ENCODE measurements around the gene WWOX. TPM values are rescaled to one million over a fixed set of nuclear protein-coding genes. Genes with fewer than 3 reads are reported as not detected.

The WWOX gene
- total RNA-seq, 2 donors from 2014 or later = 30.0 to 35.4 TPM

GRCh38 chr16:78461087-78461486 is 361.6 kb downstream of the WWOX start:
- 97% methylated on average over 2 of the region's 4 CpGs; no CpG with 5 or more reads in 1 of the 2 experiments for WGBS, 2 experiments (ENCODE audit: insufficient coverage in 1 of 2, insufficient read length in 1 of 2)
- peaks cover 7% of the 10 kb centered on the region for H3K4me1 Mint-ChIP-seq
- no peak for DNase-seq

GRCh38 chr16:78461496-78462287 is 362.2 kb downstream of the WWOX start:
- H3K4me3 Mint-ChIP-seq = no peak overlapping the region
- WGBS, 2 experiments (ENCODE audit: insufficient coverage in 1 of 2, insufficient read length in 1 of 2) = 90 to 93% methylated on average over 3 to 9 of the region's 9 CpGs
- DNase-seq = no peak
- H3K27me3 Mint-ChIP-seq (ENCODE audit: insufficient read depth) = peaks cover 6% of the 10 kb centered on the region
- Histone ChIP-seq H3K9ac (ENCODE audit: extremely low read depth, low read length, poor library complexity, severe bottlenecking) (no peak overlapping the region), H3K27me3 (ENCODE audit: control insufficient read depth, insufficient read depth, low read length, poor library complexity, severe bottlenecking) (no peaks in the 10 kb centered on the region), H3K9me3 (ENCODE audit: control insufficient read depth, low read length) (peaks cover 19% of the 10 kb centered on the region), H3K36me3 (ENCODE audit: control insufficient read depth, insufficient read depth, low read length) (peaks cover 7% of the 10 kb centered on the region), H3K4me3 (ENCODE audit: low read length) (no peak overlapping the region), H3K27ac (ENCODE audit: low read depth, low read length) (no peak overlapping the region), H3K4me1 (ENCODE audit: control insufficient read depth, insufficient read depth, low read length) (peaks cover 2% of the 10 kb centered on the region)
- TF ChIP-seq CTCF (conservative IDR thresholded peaks at IDR 0.05) = no peak
- H3K36me3 Mint-ChIP-seq (ENCODE audit: low read depth) = no peaks in the 10 kb centered on the region
- H3K9me3 Mint-ChIP-seq = peaks cover 17% of the 10 kb centered on the region
- H3K4me1 Mint-ChIP-seq = peaks cover 5% of the 10 kb centered on the region
- H3K27ac Mint-ChIP-seq = no peak overlapping the region

More at GRCh38 chr16:78461087-78461486, 361.6 kb downstream of the WWOX start:
- peaks cover 6% of the 10 kb centered on the region for H3K27me3 Mint-ChIP-seq (ENCODE audit: insufficient read depth)
- no peak overlapping the region for H3K27ac Mint-ChIP-seq
- H3K4me1 ChIP-seq (ENCODE audit: control insufficient read depth, insufficient read depth, low read length) = peaks cover 5% of the 10 kb centered on the region
- no peak for TF ChIP-seq CTCF (conservative IDR thresholded peaks at IDR 0.05)
- H3K9me3 ChIP-seq (ENCODE audit: control insufficient read depth, low read length) = peaks cover 19% of the 10 kb centered on the region
- H3K9ac ChIP-seq (ENCODE audit: extremely low read depth, low read length, poor library complexity, severe bottlenecking) = no peak overlapping the region
- H3K36me3 ChIP-seq (ENCODE audit: control insufficient read depth, insufficient read depth, low read length) = peaks cover 7% of the 10 kb centered on the region
- no peak overlapping the region for H3K4me3 Mint-ChIP-seq
- no peak overlapping the region for H3K27ac ChIP-seq (ENCODE audit: low read depth, low read length)
- no peaks in the 10 kb centered on the region for H3K27me3 ChIP-seq (ENCODE audit: control insufficient read depth, insufficient read depth, low read length, poor library complexity, severe bottlenecking)
- peaks cover 17% of the 10 kb centered on the region for H3K9me3 Mint-ChIP-seq
- no peak overlapping the region for H3K4me3 ChIP-seq (ENCODE audit: low read length)
- no peaks in the 10 kb centered on the region for H3K36me3 Mint-ChIP-seq (ENCODE audit: low read depth)

- no peak for DNase-seq
- Histone ChIP-seq H3K36me3 (ENCODE audit: control insufficient read depth, insufficient read depth, low read length) (peaks cover 7% of the 10 kb centered on the region), H3K4me1 (ENCODE audit: control insufficient read depth, insufficient read depth, low read length) (peaks cover 8% of the 10 kb centered on the region), H3K9me3 (ENCODE audit: control insufficient read depth, low read length) (peaks cover 19% of the 10 kb centered on the region), H3K27ac (ENCODE audit: low read depth, low read length) (no peak overlapping the region), H3K27me3 (ENCODE audit: control insufficient read depth, insufficient read depth, low read length, poor library complexity, severe bottlenecking) (no peaks in the 10 kb centered on the region), H3K4me3 (ENCODE audit: low read length) (no peak overlapping the region), H3K9ac (ENCODE audit: extremely low read depth, low read length, poor library complexity, severe bottlenecking) (no peak overlapping the region)
- no peak for TF ChIP-seq CTCF (conservative IDR thresholded peaks at IDR 0.05)
- no peak overlapping the region for H3K4me3 Mint-ChIP-seq
- 86 to 89% methylated on average over 24 of the region's 24 CpGs for WGBS, 2 experiments (ENCODE audit: insufficient coverage in 1 of 2, insufficient read length in 1 of 2)
- H3K27me3 Mint-ChIP-seq (ENCODE audit: insufficient read depth) = peaks cover 6% of the 10 kb centered on the region
- H3K36me3 Mint-ChIP-seq (ENCODE audit: low read depth) = no peaks in the 10 kb centered on the region
- peaks cover 4% of the 10 kb centered on the region for H3K4me1 Mint-ChIP-seq
- peaks cover 17% of the 10 kb centered on the region for H3K9me3 Mint-ChIP-seq
- H3K27ac Mint-ChIP-seq = no peak overlapping the region
Measured at GRCh38 chr16:78462288-78463208, 363.1 kb downstream of the WWOX start.

Measured in endodermal cell (in vitro differentiated cells).